ENCODE results near the gene NADK2.

The NADK2 gene

DNA sequence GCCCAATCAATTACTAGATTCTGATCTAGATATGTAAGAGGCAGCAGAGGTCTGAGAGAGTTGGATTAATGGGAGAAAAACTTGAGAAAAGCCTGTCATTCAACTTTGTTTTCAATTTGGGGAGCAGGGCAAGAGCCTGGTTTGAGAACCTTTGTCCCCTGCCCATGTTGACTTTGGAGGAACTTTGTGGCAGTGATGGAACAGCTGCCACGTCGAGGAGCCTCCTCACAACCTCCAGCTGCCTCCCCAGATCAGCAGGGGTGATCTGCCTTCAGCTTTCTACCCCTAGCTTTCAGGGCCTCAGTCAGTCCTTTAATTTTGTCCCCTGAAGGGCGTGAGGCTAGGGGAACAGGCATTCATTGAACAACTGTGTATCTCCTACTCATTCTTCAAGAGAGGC, 81.1 kb downstream of the NADK2 start:
- DNase-seq = no peak

- DNase-seq = no peak
Observed at GRCh38 chr5:36158144-36158543, 83.6 kb downstream of the NADK2 start.

GRCh38 chr5:36156619-36157018, 85.1 kb downstream of the NADK2 start:
- DNase-seq = no peak

- DNase-seq = no peak
Observed at GRCh38 chr5:36156121-36156601, 85.6 kb downstream of the NADK2 start.

DNA sequence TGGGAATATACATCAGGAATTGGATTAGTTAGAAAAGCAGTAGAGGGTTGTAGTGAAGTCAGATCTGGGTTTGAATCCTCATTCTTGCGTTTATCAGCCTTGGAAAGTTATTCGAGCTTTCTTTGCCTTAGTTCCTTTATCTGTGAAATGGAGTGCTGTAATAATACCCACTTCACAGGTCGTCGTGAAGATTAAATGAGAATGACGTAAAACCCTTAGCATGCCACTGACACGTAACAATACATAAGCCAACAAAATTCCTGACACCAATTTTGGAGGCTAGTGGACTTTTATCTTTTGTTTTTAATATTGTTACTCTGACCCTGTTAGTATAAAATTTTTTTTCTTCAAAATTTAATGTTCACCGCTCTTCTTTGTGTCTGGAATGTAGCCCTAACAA, 86.4 kb downstream of the NADK2 start:
- DNase-seq = no peak

DNA sequence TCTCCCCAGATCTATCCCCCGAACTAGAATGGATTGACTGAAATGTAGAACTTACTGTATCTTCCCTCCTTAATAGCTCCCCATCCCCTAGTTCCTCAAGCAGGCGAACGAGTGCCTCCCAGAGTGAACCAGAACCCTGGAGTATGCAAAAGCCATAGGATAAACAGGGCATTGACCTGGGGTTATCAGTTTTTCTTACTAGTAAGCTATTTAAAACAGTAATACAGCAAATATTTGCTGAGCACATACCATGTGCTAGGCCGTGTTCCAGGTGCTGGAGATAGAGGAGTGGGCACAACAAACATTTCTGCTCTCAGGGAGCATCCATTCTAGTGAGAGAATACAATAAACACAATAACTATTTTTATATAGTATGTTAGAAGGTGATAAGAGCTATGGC, 88.0 kb downstream of the NADK2 start:
- DNase-seq = no peak

DNA sequence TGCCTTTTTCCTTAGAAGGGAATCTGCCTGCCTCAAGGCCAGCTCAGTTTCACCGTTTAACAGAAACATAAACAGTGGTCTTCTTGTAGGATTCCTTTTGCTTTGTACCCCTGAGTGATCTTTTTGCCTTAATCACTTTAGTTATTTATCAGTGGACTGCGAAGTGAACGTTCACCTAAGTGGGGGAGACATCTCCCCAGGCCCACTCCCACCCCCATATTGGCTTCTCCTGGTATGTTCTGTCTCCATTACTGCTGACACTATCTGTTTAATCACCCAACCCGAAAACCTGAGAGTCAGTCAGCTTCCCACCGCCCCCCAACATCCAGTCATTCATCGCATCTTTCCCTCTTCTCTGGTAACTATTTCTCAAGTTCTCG, 88.4 kb downstream of the NADK2 start:
- DNase-seq = no peak

GRCh38 chr5:36152324-36153297, 89.1 kb downstream of the NADK2 start:
- DNase-seq = peak in 1 of 2 experiments; percentile 19

DNA sequence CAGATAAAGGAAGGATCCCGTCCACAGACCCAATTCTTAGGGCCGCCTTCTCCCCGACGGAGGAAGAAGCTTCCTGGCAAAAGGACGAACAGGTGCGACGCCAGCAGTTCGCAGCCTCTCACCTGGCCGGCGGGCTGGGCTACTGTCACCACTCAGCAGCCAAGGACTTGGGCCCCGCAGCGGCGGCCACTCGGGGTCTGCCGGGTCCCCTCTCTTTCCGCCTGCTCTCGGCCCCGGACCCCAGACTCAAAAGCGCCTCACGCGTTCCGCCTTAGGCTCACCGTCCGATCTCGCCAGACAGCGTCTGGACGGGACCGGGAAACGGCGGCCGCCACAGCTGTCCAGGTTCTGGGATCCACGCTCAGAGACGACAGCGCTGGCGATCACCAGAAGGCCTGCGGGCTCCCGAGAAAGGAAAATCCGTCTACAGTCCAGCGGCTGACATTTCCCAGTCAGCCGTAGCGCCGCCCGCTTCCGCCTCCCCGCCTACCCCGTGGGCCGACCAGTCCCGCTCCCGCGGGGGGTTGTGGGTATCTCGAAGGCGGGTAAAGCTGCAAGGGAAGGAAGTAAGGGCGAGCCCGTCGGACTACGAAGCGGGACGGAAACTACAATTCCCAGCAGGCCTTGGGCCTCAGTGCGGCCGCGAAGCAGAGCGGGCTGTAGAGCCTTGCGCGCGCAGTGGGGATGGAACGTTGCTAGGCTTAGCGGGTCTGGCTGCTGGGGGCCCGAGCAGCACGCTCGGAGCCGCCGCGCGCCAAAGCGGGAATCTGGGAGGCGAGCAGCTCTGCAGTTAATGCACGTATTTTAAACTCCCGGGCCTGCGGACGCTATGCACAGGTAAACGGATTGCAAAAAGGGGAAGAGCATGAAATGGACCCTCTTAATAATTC, 90.0 kb downstream of the NADK2 start, which contains the start of the genes LMBRD2 and SKP2:
LMBRD2 (minus strand) TSS at position 454 of the 890 bp plus-strand sequence. CDS start 8,538 bp downstream, outside the sequence.
SKP2 (plus strand) TSS at position 678 of the 890 bp plus-strand sequence; CDS start at position 830, 152 bp downstream.
- DNase-seq = peak; percentile 100

- peak; percentile 51 to 80 for DNase-seq
Observed at GRCh38 chr5:36150676-36151433, 90.9 kb downstream of the NADK2 start.

- no peak for DNase-seq
Observed at GRCh38 chr5:36147681-36148080, 94.0 kb downstream of the NADK2 start.

DNA sequence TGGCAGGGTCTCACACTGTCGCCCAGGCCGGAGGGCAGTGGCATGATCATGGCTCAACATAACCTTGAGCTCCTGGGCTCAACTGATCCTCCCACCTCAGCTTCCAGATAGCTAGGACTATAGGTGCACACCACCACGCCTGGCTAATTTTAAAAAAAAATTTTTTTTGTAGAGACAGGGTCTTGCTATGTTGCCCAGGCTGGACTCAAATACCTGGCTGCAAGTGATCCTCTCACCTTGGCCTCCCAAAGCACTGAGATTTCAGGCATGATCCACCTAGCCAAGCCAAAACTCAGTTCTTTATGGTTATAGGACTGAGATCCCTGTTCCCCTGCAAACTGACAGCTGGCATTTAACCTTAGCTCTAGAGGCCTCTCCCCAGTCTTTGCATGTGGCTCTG, 95.3 kb downstream of the NADK2 start:
- DNase-seq = no peak

GRCh38 chr5:36145311-36145710, 96.4 kb downstream of the NADK2 start:
- no peak for DNase-seq
